Stimulated activated CD8-positive, alpha-beta memory T cell treated with anti-CD3 and anti-CD28 coated beads, Interleukin-7, amount 100 ng/mL, for 1 hour (primary cell): ENCODE results near the gene ZNF544.
"Not testable (repeated sequence)": the region's sequence is repeated elsewhere in the genome, so short reads cannot be mapped to it uniquely, and the experiment has no call there.

Source experiments
- DNase-seq, 2 donors: peaks; one replicate each; pipeline ENCODE4 v3.0.0-alpha.2; 2020; ENCODE audit warnings: low read depth in 2 of 2

Gene ZNF544

GRCh38 chr19:58252102-58252685, 23.5 kb downstream of the ZNF544 start:
- DNase-seq, result no peak

DNA sequence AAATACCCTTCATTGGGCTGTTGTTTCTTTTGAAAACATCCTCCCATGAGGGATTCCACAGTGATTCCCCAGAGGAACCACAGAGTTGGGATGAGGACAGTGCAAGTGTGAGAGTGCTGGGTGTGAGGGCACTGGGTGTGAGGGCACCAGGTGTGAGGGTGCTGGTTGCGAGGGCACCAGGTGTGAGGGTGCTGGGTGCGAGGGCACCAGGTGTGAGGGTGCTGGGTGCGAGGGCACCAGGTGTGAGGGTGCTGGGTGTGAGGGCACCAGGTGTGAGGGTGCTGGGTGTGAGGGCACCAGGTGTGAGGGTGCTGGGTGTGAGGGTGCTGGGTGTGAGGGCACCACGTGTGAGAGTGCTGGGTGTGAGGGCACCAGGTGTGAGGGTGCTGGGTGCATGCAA, 29.5 kb downstream of the ZNF544 start:
- not testable (repeated sequence) for DNase-seq

DNA sequence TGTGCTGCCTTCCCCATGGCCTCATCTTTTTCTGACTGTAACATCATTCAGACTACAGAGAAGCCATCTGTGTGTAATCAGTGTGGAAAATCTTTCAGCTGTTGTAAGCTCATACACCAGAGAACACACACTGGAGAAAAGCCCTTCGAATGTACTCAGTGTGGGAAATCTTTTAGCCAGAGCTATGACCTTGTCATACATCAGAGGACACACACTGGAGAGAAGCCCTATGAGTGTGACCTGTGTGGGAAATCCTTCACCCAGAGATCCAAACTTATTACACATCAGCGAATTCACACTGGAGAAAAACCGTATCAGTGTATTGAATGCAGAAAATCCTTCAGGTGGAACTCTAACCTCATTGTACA, 32.9 kb downstream of the ZNF544 start:
- DNase-seq, result no peak

- DNase-seq, result no peak
These were observed 33.5 kb downstream of the ZNF544 start for GRCh38 chr19:58261968-58262921.

GRCh38 chr19:58262922-58263296, 34.2 kb downstream of the ZNF544 start:
- DNase-seq, result no peak

GRCh38 chr19:58265100-58265499, 36.4 kb downstream of the ZNF544 start:
- no peak for DNase-seq

- no peak for DNase-seq
These were observed 39.6 kb downstream of the ZNF544 start for GRCh38 chr19:58268344-58268743.

DNA sequence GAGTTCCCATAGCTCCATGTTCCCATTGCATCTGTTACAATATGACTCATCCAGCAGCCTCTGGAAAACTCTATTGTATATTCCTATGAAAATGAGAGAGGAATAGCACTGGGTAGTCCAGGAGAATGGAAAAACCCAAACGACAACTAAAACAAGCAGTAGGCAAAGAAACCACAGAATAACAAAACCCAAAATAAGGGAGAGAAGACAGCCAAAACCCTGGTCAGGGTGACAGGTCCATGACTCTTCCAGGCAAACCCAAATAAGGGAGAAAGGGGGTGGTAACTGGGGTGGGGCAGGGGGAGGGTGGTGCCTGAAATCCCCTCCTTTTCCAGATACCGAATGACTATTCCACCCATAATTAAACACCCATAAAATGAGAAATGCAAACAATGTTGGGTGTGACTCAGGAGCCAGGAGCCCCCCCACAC, 46.1 kb downstream of the ZNF544 start:
- DNase-seq, result no peak

GRCh38 chr19:58275564-58275963, 46.9 kb downstream of the ZNF544 start:
- no peak for DNase-seq

- DNase-seq, result no peak
These were observed 48.5 kb downstream of the ZNF544 start for GRCh38 chr19:58277197-58277596.

DNA sequence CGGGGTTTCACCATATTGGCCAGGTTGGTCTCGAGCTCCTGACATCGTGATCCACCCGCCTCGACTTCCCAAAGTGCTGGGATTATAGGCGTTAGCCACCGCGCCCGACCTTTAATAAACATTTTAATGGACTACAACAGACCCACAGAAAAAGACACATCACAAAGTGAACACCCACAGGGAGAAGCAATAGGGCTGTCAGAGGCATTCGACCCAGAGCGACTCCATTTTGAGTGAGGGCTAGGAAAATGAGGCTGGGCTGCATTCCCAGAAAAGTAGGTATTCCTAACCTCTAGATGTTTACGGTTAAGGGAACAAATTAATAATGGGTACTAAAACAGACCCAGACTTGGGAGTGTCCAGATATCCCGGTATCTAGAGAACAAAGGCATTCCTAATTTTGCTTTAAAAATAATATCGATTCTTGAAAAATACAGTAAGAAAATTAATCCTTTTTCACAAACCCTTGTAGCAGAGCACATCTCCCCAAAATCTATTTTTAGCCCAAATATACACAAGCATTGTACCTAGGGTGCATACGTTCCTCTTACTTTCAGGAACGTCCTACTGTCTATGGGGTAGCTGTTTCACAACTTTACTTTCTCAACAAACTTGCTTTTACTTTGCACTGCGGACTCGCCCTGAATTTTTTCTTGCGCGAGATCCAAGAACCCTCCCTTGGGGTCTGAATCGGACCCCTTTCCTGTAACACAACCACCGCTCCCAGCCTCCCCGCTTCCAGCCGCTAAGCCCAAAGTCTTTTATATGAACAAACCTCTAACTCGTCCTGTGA, 49.2 kb downstream of the ZNF544 start:
- DNase-seq, result no peak

- DNase-seq, result peak; percentile 94 to 95
These were observed 49.9 kb downstream of the ZNF544 start, which contains the start of gene ZNF8 for GRCh38 chr19:58278541-58279041. ZNF8 (plus strand) TSS chr19:58278955; CDS start chr19:58279082, 127 bp downstream.

- peak; percentile 9 to 20 for DNase-seq
These were observed 50.6 kb downstream of the ZNF544 start for GRCh38 chr19:58279042-58279924.

- DNase-seq, result no peak
These were observed 51.2 kb downstream of the ZNF544 start for GRCh38 chr19:58279925-58280316.

DNA sequence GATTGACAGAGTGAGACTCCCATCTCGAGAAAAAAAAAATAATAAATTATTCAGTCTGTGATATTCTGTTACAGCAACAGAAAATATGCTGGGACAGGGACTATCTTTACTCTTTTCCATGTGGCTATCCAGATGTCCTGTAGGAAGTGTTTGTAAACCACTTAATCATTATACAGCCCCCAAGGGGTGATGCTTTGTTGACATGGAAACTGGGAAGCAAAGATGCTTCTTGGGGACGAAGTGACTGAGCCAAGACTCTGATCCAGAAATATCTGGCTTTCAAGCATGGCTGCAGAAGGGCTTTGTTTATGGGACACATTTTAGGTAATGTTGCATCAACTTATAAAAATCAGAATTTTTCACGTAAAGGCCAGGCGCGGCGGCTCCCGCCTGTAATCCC, 55.5 kb downstream of the ZNF544 start:
- no peak for DNase-seq

DNA sequence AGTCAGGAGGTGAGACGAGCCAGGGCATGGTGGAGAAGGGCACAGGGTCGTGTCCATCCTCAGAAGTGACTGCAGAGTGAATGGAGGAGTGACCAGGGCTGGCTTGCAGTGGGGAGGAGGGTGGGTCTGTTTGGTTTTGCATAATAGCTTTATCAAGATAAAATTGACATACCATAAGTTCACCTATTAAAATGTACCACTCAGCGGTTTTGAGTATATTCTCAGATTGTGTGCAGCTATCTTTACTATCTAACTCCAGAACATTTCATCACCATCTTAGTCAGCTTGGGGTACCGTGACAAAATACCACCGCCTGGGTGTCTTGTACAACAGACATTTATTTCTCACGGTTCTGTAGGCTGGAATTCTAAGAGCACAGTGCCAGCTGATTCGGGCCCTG, 63.2 kb downstream of the ZNF544 start:
- no peak for DNase-seq

- no peak for DNase-seq
These were observed 66.1 kb downstream of the ZNF544 start for GRCh38 chr19:58294743-58295374.

GRCh38 chr19:58296104-58296503, 67.4 kb downstream of the ZNF544 start:
- no peak for DNase-seq

- DNase-seq, result no peak
These were observed 71.9 kb downstream of the ZNF544 start for GRCh38 chr19:58300620-58301019.

GRCh38 chr19:58304255-58304654, 75.5 kb downstream of the ZNF544 start:
- no peak for DNase-seq

DNA sequence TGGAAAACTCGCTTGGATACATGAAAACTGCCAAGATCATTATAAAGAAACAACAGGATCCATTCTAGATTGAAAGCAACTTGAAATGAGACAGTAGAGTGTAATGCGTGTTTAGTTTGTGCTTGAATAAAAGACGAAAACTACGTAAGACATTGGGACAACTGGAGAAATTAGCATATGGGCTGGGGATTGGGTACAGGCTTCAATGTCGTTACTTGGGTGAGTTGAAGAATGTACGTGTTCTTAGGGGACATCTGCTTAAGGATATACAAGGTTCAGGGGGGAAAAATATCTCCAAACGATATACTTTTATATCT, 76.0 kb downstream of the ZNF544 start:
- DNase-seq, result no peak
